Inflammatory macrophage treated with lipopolysaccharide for 4 hours (primary cell): ENCODE data around the gene RPS27L.
"Not testable (repeated sequence)": the region's sequence is repeated elsewhere in the genome, so short reads cannot be mapped to it uniquely, and the experiment has no call there.

Source experiments
- DNase-seq: peaks from one replicate; pipeline ENCODE4 v3.0.0-alpha.2; 2020

The RPS27L gene

DNA sequence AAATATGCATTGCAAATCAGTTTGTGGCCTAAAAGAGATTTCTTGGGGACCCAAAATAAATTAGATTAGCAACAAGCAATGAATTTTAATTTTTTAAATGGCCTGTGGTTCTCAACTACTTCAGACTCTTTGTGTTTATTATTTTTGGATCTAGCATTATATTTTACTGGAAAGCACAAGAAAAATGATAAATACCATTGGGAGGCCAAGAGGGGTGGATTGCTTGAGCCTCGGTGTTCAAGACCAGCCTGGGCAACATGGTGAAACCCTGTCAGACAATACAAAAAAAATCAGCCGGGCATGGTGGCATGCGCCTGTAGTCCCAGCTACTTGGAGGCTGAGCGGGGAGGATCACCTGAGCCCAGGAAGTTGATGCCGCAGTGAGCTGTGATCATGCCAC is 22.0 kb downstream of the RPS27L start:
- no peak for DNase-seq

DNA sequence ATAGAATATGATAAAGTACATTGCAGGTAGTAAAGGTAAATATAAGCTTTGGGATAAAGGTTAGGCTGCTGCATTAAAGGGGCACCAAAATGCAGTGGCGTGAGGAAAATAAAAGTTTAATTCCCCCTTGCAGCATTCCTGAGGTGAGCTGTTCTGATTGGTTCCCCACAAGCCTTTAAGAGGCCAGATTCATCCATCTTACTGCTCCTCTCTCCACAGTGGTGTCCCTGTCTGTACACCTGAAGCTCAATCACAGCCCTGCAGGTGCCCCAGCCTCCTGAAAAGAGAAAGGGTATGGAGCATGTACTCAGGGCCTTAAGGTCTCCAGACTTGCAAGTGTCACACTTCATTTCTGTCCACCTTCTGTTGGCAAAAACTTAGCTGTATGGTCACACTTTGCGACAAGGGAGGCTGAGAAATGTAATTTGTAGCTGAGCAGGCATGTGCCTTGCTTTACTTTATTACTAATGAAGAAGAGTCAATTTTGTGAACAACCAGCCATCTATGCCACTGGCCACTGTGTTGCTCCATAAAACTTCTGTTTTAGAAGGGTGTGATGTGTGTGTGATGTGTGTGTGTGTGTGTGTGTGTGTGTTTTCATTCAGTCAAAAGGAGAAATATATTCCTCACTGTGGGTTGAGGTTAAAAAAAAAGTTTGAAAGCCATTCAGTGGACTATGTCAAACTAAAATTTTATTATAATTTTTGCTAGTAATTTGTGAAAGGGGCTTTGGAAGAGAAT is 22.9 kb downstream of the RPS27L start:
- peak; percentile 50 for DNase-seq

DNA sequence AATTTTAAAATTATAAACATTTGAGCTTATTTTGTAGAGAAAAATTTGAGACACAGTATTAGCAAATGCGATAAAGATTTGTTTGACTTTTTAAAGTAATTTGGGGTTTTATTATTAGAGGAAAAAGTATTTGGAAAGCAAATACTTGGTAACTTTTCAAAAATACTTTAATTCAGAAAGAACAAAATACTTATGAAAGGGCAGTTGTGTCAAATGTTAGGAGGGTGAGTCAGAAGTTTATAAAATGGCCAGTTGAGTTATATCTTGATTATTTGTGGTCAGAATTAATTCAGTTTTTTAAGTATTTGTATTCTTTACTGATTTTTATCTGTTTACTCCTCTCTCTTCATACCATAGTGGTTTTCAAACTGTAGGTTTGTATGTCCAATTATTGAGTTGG is 23.5 kb downstream of the RPS27L start:
- DNase-seq: no peak

DNA sequence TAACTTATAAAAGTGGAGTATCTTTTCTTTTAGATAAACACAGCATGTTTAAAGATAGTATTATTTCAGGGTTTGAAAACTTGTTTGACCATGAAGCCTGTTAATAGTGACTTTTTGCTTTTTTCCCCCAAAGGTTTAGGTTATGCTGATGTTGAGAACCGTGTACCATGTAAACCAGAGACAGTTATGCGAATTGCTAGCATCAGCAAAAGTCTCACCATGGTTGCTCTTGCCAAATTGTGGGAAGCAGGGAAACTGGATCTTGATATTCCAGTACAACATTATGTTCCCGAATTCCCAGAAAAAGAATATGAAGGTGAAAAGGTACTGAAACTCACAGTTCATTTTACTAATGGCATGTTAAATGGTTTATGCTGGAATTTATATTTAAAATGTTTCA is 30.6 kb downstream of the RPS27L start:
- DNase-seq: no peak

DNA sequence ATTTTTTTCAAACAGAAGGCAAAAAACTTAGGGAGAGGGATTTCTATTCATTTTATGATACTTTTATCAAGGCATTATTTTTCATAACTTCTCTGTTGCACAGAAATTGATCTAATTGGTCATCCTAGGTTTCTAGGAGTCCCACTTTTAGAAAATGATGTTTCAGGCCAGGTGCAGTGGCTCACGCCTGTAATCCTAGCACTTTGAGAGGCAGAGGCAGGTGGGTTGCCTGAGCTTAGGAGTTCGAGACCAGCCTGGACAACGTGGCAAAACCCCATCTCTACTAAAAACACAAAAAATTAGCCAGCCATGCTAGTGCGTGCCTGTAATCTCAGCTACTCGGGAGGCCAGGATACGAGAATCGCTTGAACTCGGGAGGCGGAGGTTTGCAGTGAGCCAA is 32.8 kb downstream of the RPS27L start:
- no peak for DNase-seq

DNA sequence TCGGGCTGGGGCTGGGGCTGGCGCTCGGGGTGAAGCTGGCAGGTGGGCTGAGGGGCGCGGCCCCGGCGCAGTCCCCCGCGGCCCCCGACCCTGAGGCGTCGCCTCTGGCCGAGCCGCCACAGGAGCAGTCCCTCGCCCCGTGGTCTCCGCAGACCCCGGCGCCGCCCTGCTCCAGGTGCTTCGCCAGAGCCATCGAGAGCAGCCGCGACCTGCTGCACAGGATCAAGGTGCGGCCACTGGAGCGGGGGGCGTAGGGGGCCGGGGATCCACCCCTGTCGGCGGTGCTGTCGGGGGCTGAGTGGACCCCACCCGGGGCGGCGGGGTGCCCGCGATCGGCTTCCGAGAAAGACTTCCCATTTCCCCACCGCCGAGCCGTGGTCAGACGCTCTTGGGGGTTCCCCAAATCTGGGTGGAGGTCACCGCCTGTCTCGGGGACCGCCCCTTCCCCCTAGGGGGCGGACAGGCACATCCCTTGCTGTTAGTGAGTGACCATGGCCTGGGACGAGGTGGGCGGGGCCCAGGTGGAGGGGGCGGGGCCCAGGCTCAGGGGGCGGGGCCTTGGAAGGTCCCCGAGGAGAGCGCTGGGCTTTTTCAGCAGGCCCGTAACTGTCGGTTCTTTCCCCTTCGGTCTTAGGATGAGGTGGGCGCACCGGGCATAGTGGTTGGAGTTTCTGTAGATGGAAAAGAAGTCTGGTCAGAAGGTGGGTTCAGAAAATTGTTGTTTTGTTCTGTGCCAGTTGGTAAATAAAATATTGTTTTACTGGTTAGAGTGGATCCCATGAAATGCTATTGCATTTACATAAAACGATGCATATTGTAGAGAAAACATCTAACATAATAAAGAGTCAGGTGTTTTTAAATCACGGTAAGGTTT is 35.0 kb downstream of the RPS27L start:
- DNase-seq: peak; percentile 98

DNA sequence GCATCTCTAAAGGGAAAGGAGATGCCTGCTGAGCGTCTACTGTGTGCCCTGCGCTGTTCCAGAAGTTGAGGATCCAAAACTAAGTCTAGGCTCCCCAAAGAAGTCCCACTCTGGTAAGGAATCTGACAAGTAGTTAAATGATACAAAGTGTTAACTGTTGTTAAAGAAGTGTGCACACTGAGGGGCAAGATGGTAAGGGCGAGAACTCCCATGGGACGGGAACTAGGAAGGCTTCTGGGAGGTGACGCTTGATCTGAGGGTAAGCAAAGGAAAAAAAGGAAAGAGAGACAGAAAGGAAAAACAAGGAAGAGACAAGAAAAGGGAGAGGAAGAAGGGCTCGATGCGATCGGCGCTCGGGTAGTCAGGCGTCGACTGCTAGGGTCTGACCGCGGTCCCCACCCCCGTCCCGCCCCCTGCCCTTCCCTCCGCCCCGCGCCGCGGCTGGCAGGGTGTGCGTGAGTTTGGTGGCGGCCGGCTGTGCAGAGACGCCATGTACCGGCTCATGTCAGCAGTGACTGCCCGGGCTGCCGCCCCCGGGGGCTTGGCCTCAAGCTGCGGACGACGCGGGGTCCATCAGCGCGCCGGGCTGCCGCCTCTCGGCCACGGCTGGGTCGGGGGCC is 35.8 kb downstream of the RPS27L start, which contains the start of gene LACTB:
TSS of gene LACTB (plus strand) at position 480 of the 620 bp plus-strand sequence. CDS start at position 491, 11 bp downstream.
- peak; percentile 91 for DNase-seq

DNA sequence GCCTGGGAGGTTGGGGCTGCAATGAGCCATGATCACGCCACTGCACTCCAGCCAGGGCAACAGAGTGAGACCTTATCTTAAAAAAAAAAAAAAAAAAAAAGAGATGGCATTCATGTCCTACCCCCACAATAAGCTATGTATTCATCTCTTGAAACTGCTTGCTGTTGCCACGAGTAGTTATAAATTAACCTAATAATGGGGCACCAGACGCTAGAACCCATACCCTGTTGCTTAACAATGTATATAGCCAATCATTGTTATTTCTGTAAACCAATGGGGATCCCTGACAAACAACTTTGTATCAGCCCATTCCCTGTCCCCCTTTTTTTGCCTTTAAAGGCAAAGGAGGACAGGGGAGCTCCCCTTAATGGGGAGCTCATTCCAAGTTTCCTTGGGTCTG is 38.4 kb downstream of the RPS27L start:
- DNase-seq: no peak

DNA sequence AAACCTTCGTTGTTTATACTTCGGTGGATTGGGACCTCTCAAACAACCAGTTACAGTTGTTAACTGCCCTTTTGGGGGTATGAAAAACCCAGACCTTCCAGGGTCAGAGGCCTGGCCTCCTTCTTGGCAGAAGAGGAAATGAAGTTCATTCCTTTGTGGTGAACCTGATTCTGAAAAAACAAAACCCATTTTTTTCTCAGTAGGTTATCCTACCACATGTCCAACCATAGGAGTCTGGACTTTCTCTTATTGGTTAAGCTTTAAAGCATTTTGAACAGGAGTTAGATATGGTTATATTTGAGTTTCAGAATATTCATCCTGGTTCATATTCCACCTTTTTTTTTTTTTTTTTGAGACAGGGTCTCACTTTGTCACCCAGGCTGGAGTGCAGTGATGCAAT is 42.8 kb downstream of the RPS27L start:
- DNase-seq: no peak

DNA sequence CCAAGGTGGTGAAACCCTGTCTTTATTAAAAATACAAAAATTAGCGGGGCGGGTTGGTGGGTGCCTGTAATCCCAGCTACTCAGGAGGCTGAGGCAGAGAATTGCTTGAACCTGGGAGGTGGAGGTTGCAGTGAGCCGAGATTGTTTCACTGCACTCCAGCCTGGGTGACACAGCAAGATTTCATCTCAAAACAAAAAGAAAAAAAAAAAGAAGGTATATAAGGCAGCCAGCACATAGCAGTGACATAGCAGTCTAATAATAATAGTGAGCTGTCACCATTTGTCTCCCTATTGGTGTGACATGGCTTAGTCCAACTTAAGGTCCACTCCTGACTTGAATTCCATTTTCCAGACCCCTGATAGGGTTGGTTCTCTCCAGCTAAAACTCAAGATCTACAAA is 44.4 kb downstream of the RPS27L start:
- no peak for DNase-seq

DNA sequence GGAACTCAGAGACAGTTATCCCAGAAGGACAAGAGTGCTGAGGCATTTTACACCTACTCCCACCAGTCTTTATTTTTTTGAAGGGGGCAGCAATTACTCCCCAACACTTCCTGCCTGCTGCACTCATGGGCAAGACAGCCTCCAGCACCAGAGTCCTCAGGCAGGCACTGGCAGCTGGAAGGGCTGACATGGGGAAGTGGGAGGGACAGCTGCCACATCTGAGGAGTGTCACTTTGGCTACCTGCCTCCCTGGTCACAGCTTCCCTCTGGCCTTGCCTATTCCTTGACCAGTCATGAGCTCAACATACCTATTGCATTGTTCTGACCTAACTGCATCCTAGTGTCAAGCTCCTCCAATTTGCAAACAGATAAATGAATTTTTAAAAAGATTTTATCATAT is 45.8 kb downstream of the RPS27L start:
- no peak for DNase-seq

DNA sequence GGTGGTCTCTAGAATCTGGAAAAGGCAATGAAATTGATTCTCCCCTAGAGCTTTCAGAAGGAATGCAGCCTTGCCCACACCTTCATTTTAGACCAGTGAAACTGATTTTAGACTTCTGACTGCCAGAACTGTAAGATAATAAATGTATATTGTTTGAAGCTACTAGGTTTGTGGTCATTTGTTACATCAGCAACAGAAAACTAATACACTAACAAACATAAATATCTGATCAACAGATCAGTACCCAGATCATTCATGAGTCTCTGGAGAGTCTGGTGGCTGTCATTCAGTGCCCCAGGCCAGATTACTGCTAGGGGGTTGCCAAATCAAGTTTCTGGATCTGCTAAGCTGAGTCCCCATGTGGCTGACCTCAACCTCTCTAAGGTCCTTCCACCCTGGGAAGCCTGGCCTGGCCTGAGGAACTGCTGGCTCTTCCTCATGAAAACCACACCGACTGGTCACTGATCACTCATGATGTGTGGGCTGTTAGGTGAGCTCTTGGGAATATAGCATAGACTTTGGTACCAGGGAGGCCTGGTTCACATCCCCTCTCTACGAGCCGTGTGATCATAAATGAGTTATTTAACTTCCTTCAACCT is 46.8 kb downstream of the RPS27L start:
- peak; percentile 28 for DNase-seq

DNA sequence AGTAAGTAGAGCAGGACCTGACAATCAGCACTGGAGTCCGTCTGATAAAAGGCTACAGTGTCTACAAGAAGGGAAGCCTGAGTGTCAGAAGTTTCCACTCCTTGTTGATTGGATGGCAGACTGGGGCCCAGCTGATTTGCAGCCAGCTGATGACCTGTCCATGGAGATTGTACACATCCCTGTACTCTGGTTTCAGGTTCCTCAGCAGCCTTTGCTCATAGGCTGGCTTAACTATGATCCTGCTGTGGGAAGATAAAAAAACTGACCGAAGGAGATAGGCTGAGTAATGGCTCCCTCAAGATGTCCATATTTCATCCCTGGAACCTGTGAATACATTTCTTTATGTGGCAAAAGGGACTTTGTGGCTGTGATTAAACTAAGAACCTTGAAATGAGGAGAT is 47.4 kb downstream of the RPS27L start:
- no peak for DNase-seq

DNA sequence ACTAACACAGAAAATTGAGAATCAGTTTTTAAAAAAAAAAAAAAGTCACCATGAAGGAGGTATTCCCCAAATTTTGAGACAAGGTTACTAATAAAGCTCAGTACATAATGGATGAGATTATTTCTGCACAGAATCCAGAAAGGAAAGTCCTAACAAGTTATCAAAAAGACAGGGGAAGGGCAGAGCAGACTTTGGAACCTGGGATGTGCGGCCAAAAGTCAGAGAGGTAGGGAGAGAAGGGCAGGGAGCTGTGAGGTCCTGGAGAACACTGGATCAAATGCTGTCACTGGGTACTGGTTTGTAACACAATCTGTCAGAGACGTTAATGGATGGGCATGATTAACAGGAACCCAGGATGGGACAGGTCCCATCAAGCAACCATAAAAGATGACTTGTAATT is 47.8 kb downstream of the RPS27L start:
- no peak for DNase-seq

DNA sequence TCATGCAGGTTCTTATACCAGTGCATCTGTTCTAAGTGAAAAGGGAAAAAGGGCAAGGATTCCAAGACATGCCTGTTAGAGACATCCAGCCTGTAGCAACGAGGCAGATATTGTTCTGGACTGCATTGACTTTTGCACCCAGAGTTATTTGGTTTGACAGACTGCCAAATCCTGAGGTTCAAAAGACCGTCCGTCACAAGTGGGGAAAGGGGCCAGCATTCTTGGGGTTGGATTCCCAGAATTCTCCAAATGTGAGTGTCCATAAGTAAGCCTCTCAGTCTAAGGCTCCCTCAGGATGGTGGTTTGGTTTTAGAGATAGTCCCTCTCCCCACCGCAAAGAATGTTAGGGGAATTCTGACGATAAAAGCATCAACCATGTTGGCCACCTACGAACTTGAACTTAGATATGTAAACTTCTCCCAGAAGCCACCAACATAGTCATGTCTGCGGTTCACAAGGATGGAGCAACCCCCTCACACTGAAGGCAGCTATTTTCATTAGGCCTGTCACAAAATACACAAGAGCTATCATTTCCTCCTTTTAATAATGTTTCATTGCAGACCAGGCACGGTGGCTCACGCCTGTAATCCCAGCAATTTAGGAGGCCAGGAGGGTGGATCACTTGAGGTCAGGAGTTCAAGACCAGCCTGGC is 49.3 kb downstream of the RPS27L start:
- DNase-seq: peak; percentile 29

DNA sequence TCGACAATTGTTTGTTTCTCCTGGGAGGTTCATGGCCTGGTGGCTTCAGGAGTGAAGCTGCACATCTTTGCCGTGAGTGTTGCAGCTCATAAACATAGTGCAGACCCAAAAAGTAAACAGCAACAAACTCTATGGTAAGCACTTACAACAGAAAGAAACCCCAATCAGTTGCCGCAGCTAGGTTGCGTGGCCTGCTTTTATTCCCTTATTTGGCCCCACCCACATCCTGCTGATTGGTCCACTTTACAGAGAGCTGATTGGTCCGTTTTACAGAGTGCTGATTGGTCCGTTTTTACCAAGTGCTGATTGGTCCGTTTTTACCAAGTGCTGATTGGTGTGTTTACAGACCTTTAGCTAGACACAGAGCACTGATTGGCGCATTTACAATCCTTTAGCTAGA is 51.9 kb downstream of the RPS27L start:
- not testable (repeated sequence) for DNase-seq

DNA sequence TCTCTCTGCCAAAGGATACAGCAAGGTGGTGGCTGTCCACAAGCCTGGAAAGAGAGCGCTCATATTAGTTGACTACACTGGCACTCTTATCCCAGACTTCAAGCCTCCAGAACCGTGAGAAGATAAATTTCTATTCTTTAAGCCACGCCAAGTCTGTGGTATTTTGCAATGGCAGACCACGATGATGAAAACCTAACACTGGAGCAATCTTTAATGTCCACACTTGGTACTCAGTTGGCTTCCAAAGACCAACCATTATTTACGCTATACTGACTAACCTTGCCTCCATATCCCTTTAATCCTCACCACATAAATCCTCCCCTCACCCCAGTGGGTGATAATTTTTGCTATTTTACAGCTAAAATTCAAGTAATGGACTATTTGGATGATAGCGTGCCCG is 52.5 kb downstream of the RPS27L start:
- DNase-seq: peak; percentile 70

DNA sequence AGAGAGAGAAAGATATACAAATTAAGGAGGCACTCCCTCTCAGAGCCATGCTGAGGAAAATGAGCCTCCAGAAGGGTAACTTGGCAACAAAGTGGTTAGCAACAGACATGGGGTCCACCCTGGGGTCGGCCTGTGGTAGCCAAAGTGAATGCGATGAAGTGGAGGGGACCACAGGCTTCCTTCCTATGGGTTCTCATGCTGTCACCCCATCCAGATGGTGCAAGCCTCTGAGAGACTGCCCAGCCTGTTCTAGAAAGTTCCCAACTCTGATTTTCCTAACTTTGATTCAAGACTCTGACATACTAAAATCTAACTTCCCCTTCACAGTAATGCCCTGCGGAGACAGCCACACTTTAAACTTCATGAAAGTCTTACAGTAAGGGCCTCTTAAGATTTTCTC is 53.9 kb downstream of the RPS27L start:
- no peak for DNase-seq

DNA sequence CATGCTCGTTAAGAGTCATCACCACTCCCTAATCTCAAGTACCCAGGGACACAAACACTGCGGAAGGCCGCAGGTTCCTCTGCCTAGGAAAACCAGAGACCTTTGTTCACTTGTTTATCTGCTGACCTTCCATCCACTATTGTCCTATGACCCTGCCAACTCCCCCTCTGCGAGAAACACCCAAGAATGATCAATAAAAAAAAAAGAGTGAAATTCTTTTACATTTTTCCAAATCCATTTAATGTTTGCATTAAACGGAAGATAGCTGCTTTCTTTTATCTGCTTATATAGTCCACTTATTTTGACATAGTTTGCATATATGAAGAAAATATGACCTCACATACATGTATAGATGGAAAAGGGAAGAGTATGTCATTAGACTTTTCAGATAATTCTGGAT is 57.7 kb downstream of the RPS27L start:
- not testable (repeated sequence) for DNase-seq

DNA sequence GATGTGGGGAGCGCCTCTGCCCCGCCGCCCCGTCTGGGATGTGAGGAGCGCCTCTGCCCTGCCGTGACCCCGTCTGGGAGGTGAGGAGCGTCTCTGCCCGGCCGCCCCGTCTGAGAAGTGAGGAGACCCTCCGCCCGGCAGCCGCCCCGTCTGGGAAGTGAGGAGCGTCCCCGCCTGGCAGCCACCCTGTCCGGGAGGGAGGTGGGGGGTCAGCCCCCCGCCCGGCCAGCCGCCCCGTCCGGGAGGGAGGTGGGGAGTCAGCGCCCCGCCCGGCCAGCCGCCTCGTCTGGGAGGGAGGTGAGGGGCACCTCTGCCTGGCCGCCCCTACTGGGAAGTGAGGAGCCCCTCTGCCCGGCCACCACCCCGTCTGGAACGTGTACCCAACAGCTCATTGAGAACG is 58.4 kb downstream of the RPS27L start:
- not testable (repeated sequence) for DNase-seq
